Uterus (tissue), 4 donors: Measurements from ENCODE around the gene CDHR4. TPM values are rescaled to one million over a fixed set of nuclear protein-coding genes. Genes with fewer than 3 reads are reported as not detected.

Experiments used
- DNase-seq, 2 donors: peaks; one replicate each; pipeline ENCODE4 v3.0.0-alpha.2; 2019 to 2020
- H3K27ac ChIP-seq, 2 donors: fragments of 200-600 bp; sonication (generic); 1 replicate in 1 of 2; 2 replicates in 1 of 2; pipeline ENCODE4 v1.5.1; 2016 to 2018
- H3K27me3 ChIP-seq, 2 donors: fragments of 200-600 bp; sonication (generic); one replicate each; pipeline ENCODE4 v1.5.1; 2018 to 2019; ENCODE audit warnings: control low read depth in 1 of 2
- H3K36me3 ChIP-seq, 2 donors: fragments of 200-600 bp; sonication (generic); one replicate each; pipeline ENCODE4 v1.5.1; 2019; ENCODE audit warnings: control low read depth in 1 of 2
- H3K4me1 ChIP-seq, 2 donors: fragments of 200-600 bp; sonication (generic); one replicate each; pipeline ENCODE4 v1.5.1; 2018 to 2019; ENCODE audit warnings: control low read depth in 1 of 2
- H3K4me3 ChIP-seq, 2 donors: fragments of 200-600 bp; sonication (generic); 1 replicate in 1 of 2; 2 replicates in 1 of 2; pipeline ENCODE4 v1.5.1; 2018 to 2019; ENCODE audit warnings: mild to moderate bottlenecking in 1 of 2
- H3K9me3 ChIP-seq, 2 donors: fragments of 200-600 bp; sonication (generic); one replicate each; pipeline ENCODE4 v1.5.1; 2019; ENCODE audit warnings: control low read depth in 1 of 2
- CTCF ChIP-seq, 4 experiments: fragments of 200-600 bp in 2 of 4; fragments of 450-650 bp in 2 of 4; sonication (generic) in 2 of 4; IDR thresholded peaks; one replicate each; pipeline ENCODE4 v1.5.1; 2016 to 2019; ENCODE audit warnings: antibody characterized with exemption in 4 of 4, mild to moderate bottlenecking in 2 of 4, moderate library complexity in 1 of 4
- POLR2A ChIP-seq, 2 donors: fragments of 450-650 bp; IDR thresholded peaks; one replicate each; pipeline ENCODE4 v1.6.1; 2016; ENCODE audit warnings: antibody characterized with exemption in 2 of 2, mild to moderate bottlenecking in 1 of 2, moderate library complexity in 1 of 2
- intact Hi-C: fragments of 100-400 bp; cut with DNase I; formaldehyde crosslinking; loops from one replicate; pipeline ENCODE4 v1.15.1; 2023; ENCODE audit warnings: low total_unique reads
- total RNA-seq, 4 donors: library from RNA; depleted of rRNA in 3 of 4; stranded (reverse); fragments of >200 nt in 3 of 4; gene quantifications; one replicate each; pipeline versions ENCODE4 v1.1.0 to v1.2.4, GENCODE V29; 2014 to 2023
- donor health status: DM: yes; HTN: yes; CAD: no.

The CDHR4 gene
- total RNA-seq, 4 donors from 2014 or later = 0.41 to 1.6 TPM; not detected in 2

- no peak for DNase-seq
- Histone ChIP-seq H3K36me3 (no peaks in the 10 kb centered on the region), H3K4me1 (no peaks in the 10 kb centered on the region), H3K27me3 (no peaks in the 10 kb centered on the region), H3K27ac (no peak overlapping the region), H3K9me3 (no peaks in the 10 kb centered on the region), H3K4me3 (no peak overlapping the region)
- intact Hi-C loops = no loop called here
- TF ChIP-seq POLR2A (IDR thresholded peaks at IDR 0.05) = no peak
- TF ChIP-seq CTCF (IDR thresholded peaks at IDR 0.05) = no peak
Observed at GRCh38 chr3:49794926-49795905, 4.5 kb downstream of the CDHR4 start.

- Histone ChIP-seq H3K9me3 (no peaks in the 10 kb centered on the region), H3K4me1 (no peaks in the 10 kb centered on the region), H3K36me3 (no peaks in the 10 kb centered on the region), H3K27me3 (no peaks in the 10 kb centered on the region), H3K4me3 (no peak overlapping the region), H3K27ac (no peak overlapping the region)
- intact Hi-C loops = no loop called here
- no peak for DNase-seq
- no peak for TF ChIP-seq CTCF (IDR thresholded peaks at IDR 0.05)
- no peak for TF ChIP-seq POLR2A (IDR thresholded peaks at IDR 0.05)
Observed at GRCh38 chr3:49794431-49794830, 5.2 kb downstream of the CDHR4 start.

GRCh38 chr3:49793486-49794085 is 6.1 kb downstream of the CDHR4 start:
- TF ChIP-seq POLR2A (IDR thresholded peaks at IDR 0.05) = no peak
- TF ChIP-seq CTCF (IDR thresholded peaks at IDR 0.05) = no peak
- intact Hi-C loops = no loop called here
- peak in 1 of 2 donors; percentile 7 for DNase-seq
- Histone ChIP-seq H3K27ac (no peak overlapping the region), H3K9me3 (no peaks in the 10 kb centered on the region), H3K4me1 (no peaks in the 10 kb centered on the region), H3K4me3 (no peak overlapping the region), H3K27me3 (no peaks in the 10 kb centered on the region), H3K36me3 (no peaks in the 10 kb centered on the region)

- no peak for DNase-seq
- no peak overlapping the region for H3K4me3 ChIP-seq
Observed at GRCh38 chr3:49792371-49793150, 7.1 kb downstream of the CDHR4 start.

More at GRCh38 chr3:49792371-49793150, 7.1 kb downstream of the CDHR4 start:
- Histone ChIP-seq H3K27me3 (no peaks in the 10 kb centered on the region), H3K9me3 (no peaks in the 10 kb centered on the region), H3K27ac (no peak overlapping the region), H3K36me3 (no peaks in the 10 kb centered on the region), H3K4me1 (no peaks in the 10 kb centered on the region)
- intact Hi-C loops = no loop called here
- TF ChIP-seq CTCF (IDR thresholded peaks at IDR 0.05) (no peak), POLR2A (IDR thresholded peaks at IDR 0.05) (no peak)
